Stimulated activated memory B cell treated with anti-CD40 and anti-IgM and Interleukin-4, amounts not matched to agents 10 μg/mL and 1 μg/mL and 100 μg/mL, for 72 hours (primary cell): ENCODE measurements around the gene DRD2.

Source experiments
- ATAC-seq: fragments of 150-1000 bp; cut with Tn5 transposase; 2 replicates; pipeline ENCODE4 v1.10.0; 2021
- H3K27ac Mint-ChIP-seq: one replicate; pipeline ENCODE4 v1.8.0; 2022; ENCODE audit warnings: mild to moderate bottlenecking, mixed read lengths
- H3K27me3 Mint-ChIP-seq: one replicate; pipeline ENCODE4 v1.8.0; 2022; ENCODE audit warnings: mixed read lengths
- H3K36me3 Mint-ChIP-seq: one replicate; pipeline ENCODE4 v1.8.0; 2022; ENCODE audit warnings: mixed read lengths
- H3K4me1 Mint-ChIP-seq: one replicate; pipeline ENCODE4 v1.8.0; 2022; ENCODE audit warnings: mixed read lengths
- H3K4me3 Mint-ChIP-seq: one replicate; pipeline ENCODE4 v1.8.0; 2022; ENCODE audit warnings: mild to moderate bottlenecking, moderate library complexity, mixed read lengths
- H3K9me3 Mint-ChIP-seq: one replicate; pipeline ENCODE4 v1.8.0; 2022; ENCODE audit warnings: mixed read lengths

Gene DRD2

DNA sequence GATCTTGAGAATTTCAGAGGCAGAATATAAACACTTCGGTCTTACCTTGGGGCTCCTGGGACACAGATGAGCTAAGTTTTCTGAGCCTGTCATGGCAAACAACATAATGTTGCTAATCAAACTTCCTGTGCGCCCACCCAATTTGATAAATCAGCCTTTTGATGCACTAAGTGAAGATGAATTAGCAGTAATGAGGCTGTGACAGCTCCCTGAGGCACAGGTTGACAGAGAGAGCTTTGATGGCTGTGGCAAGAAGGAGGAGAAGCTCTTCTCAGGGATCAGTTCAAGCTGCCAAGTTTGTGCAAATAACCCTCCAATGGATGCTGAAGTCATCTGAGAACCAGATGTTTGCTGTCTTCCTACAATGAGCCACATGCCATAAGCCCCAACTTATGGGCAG lies 34.4 kb downstream of the DRD2 start:
- Mint-ChIP-seq H3K4me1 (no peaks in the 10 kb centered on the region), H3K9me3 (no peaks in the 10 kb centered on the region), H3K4me3 (no peak overlapping the region), H3K27ac (no peak overlapping the region), H3K36me3 (no peaks in the 10 kb centered on the region), H3K27me3 (peaks cover 15% of the 10 kb centered on the region)
- ATAC-seq, result no peak

DNA sequence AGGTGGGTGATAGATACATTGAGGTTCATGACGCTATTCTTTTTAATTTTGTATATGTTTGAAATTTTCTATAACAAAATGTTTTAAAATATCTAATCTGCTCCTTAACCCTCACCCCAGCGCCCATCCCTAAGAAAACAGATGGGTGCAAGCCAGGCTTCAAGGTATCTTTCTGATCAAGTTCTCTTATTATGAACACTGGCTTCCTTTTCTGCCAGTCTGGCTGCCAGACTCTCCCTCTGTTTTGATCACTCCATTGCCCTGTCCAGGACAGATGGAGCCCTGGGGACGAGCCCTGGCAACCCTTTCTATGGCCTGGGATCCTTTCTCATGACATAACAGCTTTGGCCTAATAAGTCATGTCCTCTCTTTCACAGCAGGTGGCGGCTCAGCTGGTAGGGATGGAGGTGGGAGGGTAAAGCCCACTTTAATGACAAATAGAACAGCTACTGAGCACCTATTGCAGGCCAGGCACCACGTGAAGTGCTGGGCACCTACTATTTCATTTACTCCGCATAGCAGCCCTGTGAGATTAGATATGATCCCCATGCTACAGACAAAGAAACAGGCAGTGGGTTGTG lies 38.4 kb downstream of the DRD2 start:
- Mint-ChIP-seq H3K27me3 (peaks cover 25% of the 10 kb centered on the region), H3K9me3 (no peaks in the 10 kb centered on the region), H3K36me3 (no peaks in the 10 kb centered on the region), H3K27ac (no peak overlapping the region), H3K4me3 (no peak overlapping the region), H3K4me1 (no peaks in the 10 kb centered on the region)
- no peak for ATAC-seq

DNA sequence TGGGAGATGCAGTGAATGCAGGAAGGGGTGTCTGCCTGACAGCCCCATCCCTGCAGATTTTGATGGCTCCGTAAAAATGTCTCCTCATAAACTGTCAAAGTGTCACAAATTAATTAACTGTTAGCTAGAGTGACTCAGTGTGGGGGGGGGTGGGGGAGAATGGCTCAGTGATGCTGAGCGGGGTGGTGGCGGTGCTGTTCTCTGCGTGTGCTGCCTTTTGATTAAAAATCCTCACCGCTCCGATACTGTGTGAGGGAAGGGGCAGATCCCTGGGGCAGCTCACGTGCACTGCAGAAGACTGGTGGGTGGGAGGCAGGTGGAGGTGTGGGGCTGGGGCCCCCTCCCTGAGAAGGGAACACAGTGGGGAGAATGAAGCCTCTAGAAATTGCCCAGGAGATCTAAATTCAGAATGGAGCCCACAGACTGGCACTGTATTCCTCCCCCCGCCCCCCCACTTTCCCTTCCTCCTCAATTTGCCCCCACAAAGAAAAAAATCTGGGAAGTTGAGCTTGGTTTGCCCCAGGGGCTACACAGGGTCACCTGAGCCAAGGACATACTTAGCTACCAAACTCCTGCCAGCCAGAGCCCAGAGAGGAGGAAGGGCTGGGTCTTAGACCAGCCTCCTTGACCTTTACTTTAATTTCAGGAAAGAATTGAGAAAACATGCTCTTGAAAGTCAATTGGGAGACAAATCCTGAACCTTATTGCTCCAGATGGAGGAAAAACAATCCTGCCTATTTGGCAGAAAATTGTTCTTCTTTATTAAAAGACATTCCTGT lies 39.8 kb downstream of the DRD2 start:
- Mint-ChIP-seq H3K9me3 (no peaks in the 10 kb centered on the region), H3K4me3 (no peak overlapping the region), H3K4me1 (no peaks in the 10 kb centered on the region), H3K27ac (no peak overlapping the region), H3K36me3 (no peaks in the 10 kb centered on the region), H3K27me3 (peaks cover 21% of the 10 kb centered on the region)
- no peak for ATAC-seq

DNA sequence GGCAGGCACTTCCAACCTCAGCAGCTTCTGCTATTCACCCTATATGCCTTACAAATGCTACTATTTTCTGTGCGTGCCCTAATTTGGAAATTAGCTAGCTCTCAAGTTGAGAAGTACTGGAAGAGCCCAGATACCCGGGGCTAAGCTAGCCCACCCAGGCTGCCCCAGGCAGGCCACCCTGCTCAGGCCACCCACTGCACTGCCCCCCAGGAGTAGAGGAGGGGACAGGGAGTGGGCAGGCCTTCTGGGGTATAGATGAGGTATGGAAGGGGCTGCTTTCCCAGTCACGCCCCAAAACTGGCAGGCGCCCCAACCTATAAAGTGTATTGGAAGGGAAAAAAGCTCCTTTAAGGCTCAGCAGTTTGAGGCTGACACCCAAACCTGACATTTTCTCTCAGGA lies 43.5 kb downstream of the DRD2 start:
- H3K9me3 Mint-ChIP-seq, result no peaks in the 10 kb centered on the region
- no peak overlapping the region for H3K4me3 Mint-ChIP-seq
- H3K27me3 Mint-ChIP-seq, result peaks cover 17% of the 10 kb centered on the region
- no peaks in the 10 kb centered on the region for H3K4me1 Mint-ChIP-seq
- H3K36me3 Mint-ChIP-seq, result no peaks in the 10 kb centered on the region
- H3K27ac Mint-ChIP-seq, result no peak overlapping the region
- no peak for ATAC-seq

DNA sequence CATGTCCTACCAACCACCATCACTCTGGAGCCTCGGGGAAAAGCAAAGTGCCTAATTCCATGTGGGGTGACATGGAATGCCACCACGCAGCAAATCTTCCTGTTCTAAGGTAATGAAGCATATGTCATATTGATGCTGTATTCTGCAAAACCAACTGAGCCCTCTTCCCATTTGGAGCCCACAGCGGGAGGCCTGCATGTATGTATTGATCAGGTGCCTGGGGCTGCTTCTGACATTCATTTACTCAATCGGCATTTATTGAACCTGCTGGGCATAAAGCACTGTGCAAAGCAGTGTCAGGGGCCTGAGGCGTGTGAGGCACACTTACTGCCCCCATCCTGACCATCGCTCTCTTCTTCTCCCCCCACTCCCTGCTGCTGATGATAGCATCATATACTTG lies 48.5 kb downstream of the DRD2 start:
- no peaks in the 10 kb centered on the region for H3K36me3 Mint-ChIP-seq
- no peaks in the 10 kb centered on the region for H3K4me1 Mint-ChIP-seq
- no peak for ATAC-seq
- no peaks in the 10 kb centered on the region for H3K27me3 Mint-ChIP-seq
- H3K4me3 Mint-ChIP-seq, result no peak overlapping the region
- no peaks in the 10 kb centered on the region for H3K9me3 Mint-ChIP-seq
- H3K27ac Mint-ChIP-seq, result no peak overlapping the region

DNA sequence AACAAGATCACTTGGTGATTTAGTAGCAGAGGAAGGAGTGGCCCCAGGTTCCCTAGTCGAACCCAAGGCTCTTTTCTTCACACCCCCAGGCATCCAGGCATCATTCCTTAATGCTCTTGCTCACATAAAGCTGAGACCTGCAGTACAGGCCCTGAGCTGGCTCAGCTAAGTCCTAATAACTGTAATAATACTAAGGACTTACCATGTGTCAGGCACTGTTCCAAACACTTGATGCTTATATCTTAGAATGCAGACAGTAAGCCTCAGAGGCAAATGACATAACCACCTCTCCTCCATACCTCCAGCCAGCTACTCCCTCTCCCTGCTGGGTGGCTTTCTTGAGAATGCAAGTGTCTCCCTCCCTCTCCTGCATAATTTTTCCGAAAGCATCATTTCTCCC lies 54.4 kb downstream of the DRD2 start:
- Mint-ChIP-seq H3K27me3 (no peaks in the 10 kb centered on the region), H3K4me3 (no peak overlapping the region), H3K36me3 (no peaks in the 10 kb centered on the region), H3K4me1 (no peaks in the 10 kb centered on the region), H3K9me3 (no peaks in the 10 kb centered on the region), H3K27ac (no peak overlapping the region)
- ATAC-seq, result no peak

DNA sequence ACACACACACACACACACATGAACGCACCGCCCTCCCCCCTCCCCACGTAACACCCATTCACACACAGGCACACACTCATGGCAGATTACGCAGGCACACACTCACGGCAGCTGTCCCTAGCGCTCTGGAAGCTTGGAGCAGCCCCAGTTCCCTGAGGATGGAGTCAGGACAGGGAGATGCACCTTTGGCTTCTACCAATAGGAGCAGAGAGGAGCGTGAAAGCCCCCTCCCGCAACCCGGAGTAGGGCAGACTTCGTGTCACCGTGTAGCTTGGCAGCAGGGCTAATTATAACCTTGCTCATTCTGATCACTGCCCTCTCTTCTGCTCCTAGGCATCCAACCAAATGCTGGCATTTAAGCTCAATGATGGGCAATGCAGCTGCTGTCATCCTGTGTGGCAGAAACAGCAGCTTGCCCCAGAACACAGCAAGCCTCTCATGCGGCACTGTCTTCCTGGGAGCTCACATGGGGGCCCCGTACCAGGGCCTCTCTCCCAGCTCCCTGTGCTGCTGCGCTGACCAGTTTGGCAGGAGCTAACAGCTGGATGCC lies 55.7 kb downstream of the DRD2 start:
- H3K4me1 Mint-ChIP-seq, result no peaks in the 10 kb centered on the region
- H3K27ac Mint-ChIP-seq, result no peak overlapping the region
- no peaks in the 10 kb centered on the region for H3K27me3 Mint-ChIP-seq
- no peaks in the 10 kb centered on the region for H3K9me3 Mint-ChIP-seq
- no peak for ATAC-seq
- H3K36me3 Mint-ChIP-seq, result no peaks in the 10 kb centered on the region
- no peak overlapping the region for H3K4me3 Mint-ChIP-seq

DNA sequence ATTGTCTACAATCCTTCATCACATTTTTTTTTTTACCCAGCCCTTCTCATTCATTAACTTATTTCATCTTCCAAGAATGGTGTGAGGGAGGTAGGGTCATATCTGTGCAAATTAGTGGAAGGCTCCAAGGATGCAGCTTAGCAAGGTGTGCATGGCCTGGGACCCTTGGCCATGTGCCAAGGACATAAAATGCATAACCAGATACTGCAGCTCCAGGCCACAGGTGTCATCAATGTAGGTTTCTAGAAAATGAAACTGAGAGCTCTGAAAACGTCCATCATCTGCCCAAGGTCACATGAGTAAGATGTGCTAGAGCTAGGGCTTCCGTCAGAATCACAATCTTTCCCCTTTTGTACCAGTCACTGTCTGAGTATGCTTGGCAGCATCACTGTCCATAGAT lies 57.8 kb downstream of the DRD2 start:
- no peak for ATAC-seq

DNA sequence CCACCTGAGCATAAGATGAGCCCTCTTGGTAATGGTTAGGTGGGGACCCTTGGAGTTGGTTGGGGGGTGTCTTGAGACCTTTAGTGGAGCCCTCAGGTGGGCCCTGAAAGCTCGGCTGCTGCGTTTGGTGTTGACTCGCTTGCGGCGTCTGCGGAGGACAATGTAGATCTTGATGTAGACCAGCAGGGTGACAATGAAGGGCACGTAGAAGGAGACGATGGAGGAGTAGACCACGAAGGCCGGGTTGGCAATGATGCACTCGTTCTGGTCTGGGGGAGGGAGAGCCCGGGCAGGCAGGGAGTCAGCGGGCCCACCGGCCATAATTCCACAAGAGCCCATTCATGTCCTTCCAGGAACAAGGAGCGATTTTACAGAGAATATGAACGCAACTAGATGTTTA lies 59.9 kb downstream of the DRD2 start:
- Mint-ChIP-seq H3K4me1 (no peaks in the 10 kb centered on the region), H3K9me3 (no peaks in the 10 kb centered on the region), H3K27me3 (no peaks in the 10 kb centered on the region), H3K4me3 (no peak overlapping the region), H3K27ac (no peak overlapping the region), H3K36me3 (no peaks in the 10 kb centered on the region)
- ATAC-seq, result no peak

More for the DNA sequence above, 57.8 kb downstream of the DRD2 start:
- no peaks in the 10 kb centered on the region for H3K27me3 Mint-ChIP-seq
- H3K4me3 Mint-ChIP-seq, result no peak overlapping the region
- H3K4me1 Mint-ChIP-seq, result no peaks in the 10 kb centered on the region
- H3K9me3 Mint-ChIP-seq, result no peaks in the 10 kb centered on the region
- no peak overlapping the region for H3K27ac Mint-ChIP-seq
- no peaks in the 10 kb centered on the region for H3K36me3 Mint-ChIP-seq

DNA sequence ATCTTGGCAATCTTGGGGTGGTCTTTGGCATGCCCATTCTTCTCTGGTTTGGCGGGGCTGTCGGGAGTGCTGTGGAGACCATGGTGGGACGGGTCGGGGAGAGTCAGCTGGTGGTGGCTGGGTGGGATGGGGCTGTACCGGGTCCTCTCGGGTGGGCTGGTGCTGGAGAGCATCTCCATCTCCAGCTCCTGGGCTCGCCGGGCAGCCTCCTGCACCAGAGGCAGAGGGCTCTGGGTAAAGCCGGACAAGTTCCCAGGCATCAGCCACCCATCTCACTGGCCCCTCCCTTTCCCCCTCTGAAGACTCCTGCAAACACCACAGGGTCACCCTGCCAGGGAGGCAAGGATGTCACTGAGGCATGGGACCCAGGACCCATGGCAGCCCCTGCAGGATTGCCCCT lies 62.5 kb downstream of the DRD2 start:
- no peak overlapping the region for H3K27ac Mint-ChIP-seq
- H3K36me3 Mint-ChIP-seq, result no peaks in the 10 kb centered on the region
- no peaks in the 10 kb centered on the region for H3K9me3 Mint-ChIP-seq
- no peak overlapping the region for H3K4me3 Mint-ChIP-seq
- no peak for ATAC-seq
- no peaks in the 10 kb centered on the region for H3K4me1 Mint-ChIP-seq
- peaks cover 13% of the 10 kb centered on the region for H3K27me3 Mint-ChIP-seq

DNA sequence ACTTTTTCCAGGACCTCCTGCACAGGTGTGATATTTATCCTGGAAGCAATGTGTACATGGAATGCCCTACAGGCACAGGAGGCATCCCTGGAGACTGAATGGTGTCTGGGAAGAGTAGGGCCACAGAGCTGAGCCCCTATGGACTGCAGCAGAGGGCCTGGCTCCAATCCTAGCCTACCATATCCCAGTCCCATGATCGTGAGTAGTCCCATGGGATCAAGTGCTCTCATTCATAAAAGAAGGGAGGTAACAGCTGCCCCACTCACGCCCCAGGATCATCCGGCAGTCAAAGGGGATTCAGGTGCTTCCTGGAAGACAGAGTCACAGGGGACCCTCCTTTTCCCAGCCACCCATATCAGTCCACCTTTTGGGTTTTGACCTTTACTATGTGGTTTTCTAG lies 63.7 kb downstream of the DRD2 start:
- Mint-ChIP-seq H3K36me3 (no peaks in the 10 kb centered on the region), H3K27me3 (peaks cover 19% of the 10 kb centered on the region), H3K27ac (no peak overlapping the region), H3K4me3 (no peak overlapping the region), H3K9me3 (no peaks in the 10 kb centered on the region), H3K4me1 (no peaks in the 10 kb centered on the region)
- no peak for ATAC-seq

DNA sequence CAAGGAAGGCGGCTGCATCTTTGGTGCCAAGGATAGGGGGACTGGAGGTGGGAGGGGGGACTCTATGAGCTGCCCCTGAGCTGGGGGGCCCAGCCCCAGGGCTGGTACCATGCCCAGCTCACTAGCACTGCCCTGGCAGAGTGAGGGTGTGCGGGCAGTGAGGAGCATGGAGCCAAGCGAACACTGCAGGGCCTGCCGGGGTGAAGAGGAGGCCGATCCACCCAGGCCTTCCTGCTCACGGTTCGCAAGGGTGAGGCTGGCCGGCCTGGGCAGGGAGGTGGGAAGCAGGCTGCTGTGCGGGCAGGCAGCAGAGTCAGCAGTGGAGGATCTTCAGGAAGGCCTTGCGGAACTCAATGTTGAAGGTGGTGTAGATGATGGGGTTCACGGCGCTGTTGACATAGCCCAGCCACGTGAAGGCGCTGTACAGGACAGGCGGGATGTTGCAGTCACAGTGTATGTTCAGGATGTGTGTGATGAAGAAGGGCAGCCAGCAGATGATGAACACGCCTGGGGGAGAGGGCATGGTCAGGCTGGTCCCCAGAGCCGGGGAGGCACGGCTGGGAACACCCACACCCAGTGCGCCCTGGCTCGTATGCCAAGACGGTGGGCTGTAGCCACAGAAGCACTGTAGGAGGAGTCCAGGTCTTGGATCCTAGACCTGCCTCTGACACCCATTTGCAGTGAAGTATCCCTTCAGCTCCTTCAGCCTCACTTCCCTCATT lies 64.6 kb downstream of the DRD2 start:
- Mint-ChIP-seq H3K4me1 (no peaks in the 10 kb centered on the region), H3K36me3 (no peaks in the 10 kb centered on the region), H3K9me3 (no peaks in the 10 kb centered on the region), H3K4me3 (no peak overlapping the region), H3K27me3 (peaks cover 24% of the 10 kb centered on the region), H3K27ac (no peak overlapping the region)
- no peak for ATAC-seq

DNA sequence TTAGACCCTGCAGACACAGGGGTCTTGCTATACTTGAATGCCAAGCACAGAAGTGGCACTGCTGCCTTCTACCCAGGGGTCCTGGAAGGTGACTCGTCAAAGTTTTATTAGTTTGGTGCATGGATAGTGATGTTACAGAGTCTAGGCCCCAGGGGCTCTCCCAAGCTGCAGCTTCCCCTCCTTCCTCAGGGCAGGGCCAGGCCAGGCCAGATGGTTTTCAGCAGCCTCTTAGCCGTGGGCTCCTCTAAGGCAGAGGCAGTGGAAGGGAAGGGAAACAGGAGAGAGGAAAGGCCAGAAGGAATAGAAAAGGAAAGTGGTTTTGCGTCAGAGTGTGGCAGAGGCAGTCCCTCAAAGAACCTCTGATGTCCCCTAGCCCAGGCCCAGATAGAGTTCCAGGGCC lies 65.7 kb downstream of the DRD2 start:
- ATAC-seq, result no peak
- no peak overlapping the region for H3K27ac Mint-ChIP-seq
- H3K36me3 Mint-ChIP-seq, result no peaks in the 10 kb centered on the region
- no peaks in the 10 kb centered on the region for H3K4me1 Mint-ChIP-seq
- H3K27me3 Mint-ChIP-seq, result peaks cover 24% of the 10 kb centered on the region
- H3K4me3 Mint-ChIP-seq, result no peak overlapping the region
- H3K9me3 Mint-ChIP-seq, result no peaks in the 10 kb centered on the region

DNA sequence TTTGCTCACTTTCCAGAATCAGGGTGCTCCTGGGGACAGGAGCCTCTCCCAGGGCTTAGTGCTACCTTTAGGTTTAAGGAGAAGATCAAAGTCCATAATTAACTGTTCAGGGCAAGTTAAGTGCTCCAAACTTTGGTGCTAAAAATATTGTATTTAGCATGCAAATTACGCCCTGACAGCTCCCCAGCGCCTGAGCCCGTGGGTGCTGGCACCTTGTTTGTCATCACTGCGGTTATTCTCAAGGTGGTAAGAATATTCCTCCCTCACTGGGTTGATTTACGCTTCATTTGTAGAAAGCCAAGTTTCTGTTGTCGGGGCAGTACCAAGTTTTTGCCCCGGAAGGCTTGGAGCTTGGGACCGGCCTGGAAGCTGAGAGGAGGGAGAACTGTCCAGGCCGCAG lies 66.3 kb downstream of the DRD2 start:
- Mint-ChIP-seq H3K27me3 (peaks cover 24% of the 10 kb centered on the region), H3K4me1 (no peaks in the 10 kb centered on the region)

DNA sequence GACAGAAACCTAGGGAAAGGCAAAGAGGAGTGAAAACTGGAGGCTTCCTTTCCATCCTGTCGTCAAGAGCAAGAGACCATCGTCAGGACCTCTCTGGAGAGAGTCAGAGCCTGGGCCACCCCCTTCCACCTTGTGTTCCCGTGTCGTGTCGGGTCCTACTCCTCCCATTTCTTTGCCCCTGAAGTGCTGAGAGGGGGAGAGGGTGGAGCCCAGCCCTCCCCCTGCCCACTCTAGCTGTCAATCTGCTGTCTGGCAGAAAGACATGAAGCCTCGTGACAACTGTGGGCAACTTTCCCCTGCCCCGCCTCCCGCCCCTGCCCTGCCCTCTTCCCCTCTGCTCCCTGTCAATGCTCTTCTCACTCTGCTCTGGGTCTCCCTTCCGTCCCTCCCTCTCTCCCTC lies 67.0 kb downstream of the DRD2 start:
- H3K9me3 Mint-ChIP-seq, result no peaks in the 10 kb centered on the region
- no peaks in the 10 kb centered on the region for H3K36me3 Mint-ChIP-seq
- peaks cover 24% of the 10 kb centered on the region for H3K27me3 Mint-ChIP-seq
- no peaks in the 10 kb centered on the region for H3K4me1 Mint-ChIP-seq
- H3K4me3 Mint-ChIP-seq, result no peak overlapping the region
- H3K27ac Mint-ChIP-seq, result no peak overlapping the region
- no peak for ATAC-seq

More for the DNA sequence above, 66.3 kb downstream of the DRD2 start:
- H3K9me3 Mint-ChIP-seq, result no peaks in the 10 kb centered on the region
- no peak for ATAC-seq
- H3K27ac Mint-ChIP-seq, result no peak overlapping the region
- H3K4me3 Mint-ChIP-seq, result no peak overlapping the region
- no peaks in the 10 kb centered on the region for H3K36me3 Mint-ChIP-seq

DNA sequence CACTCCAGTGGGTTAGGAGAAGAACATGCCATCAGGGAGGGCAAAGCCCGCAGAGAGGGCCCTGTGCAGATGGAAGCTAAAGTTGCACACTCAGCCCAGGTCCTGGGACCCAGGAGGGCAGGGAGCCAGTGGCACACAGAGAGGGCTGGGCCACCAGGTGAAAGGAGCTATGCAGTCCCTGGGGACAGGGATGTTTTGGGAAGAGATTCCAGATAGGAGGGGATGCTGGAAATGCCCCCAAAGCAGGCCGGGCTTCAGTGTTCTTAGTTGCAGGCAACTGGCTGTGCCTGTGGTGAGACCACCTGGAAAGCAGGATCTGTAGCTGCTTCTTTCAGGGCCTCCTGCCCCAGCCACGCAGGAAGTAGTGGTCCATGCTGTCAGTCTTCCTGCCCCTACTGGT lies 68.0 kb downstream of the DRD2 start:
- no peaks in the 10 kb centered on the region for H3K4me1 Mint-ChIP-seq
- H3K27ac Mint-ChIP-seq, result no peak overlapping the region
- H3K4me3 Mint-ChIP-seq, result no peak overlapping the region
- no peaks in the 10 kb centered on the region for H3K9me3 Mint-ChIP-seq
- no peak for ATAC-seq
- H3K27me3 Mint-ChIP-seq, result peaks cover 24% of the 10 kb centered on the region
- H3K36me3 Mint-ChIP-seq, result no peaks in the 10 kb centered on the region
